NB4 (cell line): ENCODE measurements around the gene ZFP36L2.

ENCODE experiments used
- CTCF ChIP-seq: IDR thresholded peaks from one replicate; pipeline ENCODE4 v1.5.1; 2012; ENCODE audit warnings: low read depth, low read length
- MAX ChIP-seq: IDR thresholded peaks from 2 replicates; pipeline ENCODE4 v1.6.1; 2011; ENCODE audit warnings: low read depth, low read length
- MYC ChIP-seq: IDR thresholded peaks from 2 replicates; pipeline ENCODE4 v1.6.1; 2011; ENCODE audit warnings: low read depth, low read length
- POLR2A ChIP-seq: IDR thresholded peaks from 2 replicates; pipeline ENCODE4 v1.6.1; 2011; ENCODE audit warnings: mild to moderate bottlenecking; ENCODE audit not compliant: insufficient read length; ENCODE audit errors: extremely low read depth

GRCh38 chr2:43209204-43209717 lies 17.1 kb downstream of the ZFP36L2 start:
- TF ChIP-seq MAX: no peak
- TF ChIP-seq POLR2A: no peak
- TF ChIP-seq CTCF: no peak
- no peak for TF ChIP-seq MYC
